Adipocyte (in vitro differentiated cells): ENCODE results near the gene IFNL3.

Source experiments
- DNase-seq: peaks from one replicate; pipeline ENCODE4 v3.0.0-alpha.2; 2015; ENCODE audit warnings: low read depth
- H3K27me3 ChIP-seq: replicated peaks from 2 replicates; pipeline ENCODE4 v1.7.0; 2013; ENCODE audit warnings: mild to moderate bottlenecking, low read length, moderate library complexity; ENCODE audit not compliant: control insufficient read depth, insufficient read depth
- H3K36me3 ChIP-seq: 2 replicates; pipeline ENCODE4 v1.7.0; 2013; ENCODE audit warnings: low read length, mild to moderate bottlenecking, moderate library complexity; ENCODE audit not compliant: control insufficient read depth, insufficient read depth, severe bottlenecking
- H3K4me1 ChIP-seq: 2 replicates; pipeline ENCODE4 v1.7.0; 2013; ENCODE audit warnings: mild to moderate bottlenecking, low read length, moderate library complexity; ENCODE audit not compliant: control insufficient read depth, insufficient read depth
- H3K4me3 ChIP-seq: 2 replicates; pipeline ENCODE4 v1.7.0; 2013; ENCODE audit warnings: mild to moderate bottlenecking, low read length, moderate library complexity
- H3K9ac ChIP-seq: 2 replicates; pipeline ENCODE4 v1.7.0; 2013; ENCODE audit warnings: mild to moderate bottlenecking, low read length, moderate library complexity
- H3K9me3 ChIP-seq: 2 replicates; pipeline ENCODE4 v1.7.0; 2013; ENCODE audit warnings: mild to moderate bottlenecking, low read length, moderate library complexity; ENCODE audit not compliant: control insufficient read depth

IFNL3 gene

DNA sequence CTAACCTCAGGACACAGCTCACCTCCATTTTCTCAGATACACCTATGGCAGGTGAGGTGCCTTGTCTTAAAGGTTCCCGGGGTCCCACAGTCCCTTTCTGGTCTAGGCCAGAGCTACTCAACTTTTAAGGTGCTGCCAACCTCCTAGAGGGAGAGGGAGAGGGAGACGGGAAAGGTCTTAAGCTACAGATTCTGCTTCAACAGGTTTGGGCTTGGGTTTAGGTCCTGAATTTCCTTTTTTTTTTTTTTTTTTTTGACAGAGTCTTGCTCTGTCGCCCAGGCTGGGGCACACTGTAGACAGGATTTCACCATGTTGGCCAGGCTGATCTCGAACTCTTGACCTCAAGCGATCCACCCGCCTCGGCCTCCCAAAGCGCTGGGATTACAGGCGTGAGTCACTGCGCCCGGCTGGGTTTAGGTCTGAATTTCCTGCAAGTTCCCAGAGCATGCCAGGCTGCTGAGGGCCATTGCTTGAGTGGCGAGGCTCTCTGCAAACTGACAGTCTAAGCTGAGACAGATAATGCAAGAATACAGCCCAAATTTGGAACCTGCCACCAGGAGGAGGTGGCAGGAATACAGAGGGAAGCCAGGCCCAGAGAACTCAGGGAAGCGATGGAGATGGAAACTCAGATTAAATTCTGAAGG is 33.0 kb downstream of the IFNL3 start:
- peak; percentile 22 for DNase-seq
- Histone ChIP-seq H3K9ac (no peak overlapping the region), H3K4me3 (no peak overlapping the region), H3K9me3 (peaks cover 11% of the 10 kb centered on the region), H3K4me1 (no peaks in the 10 kb centered on the region), H3K36me3 (no peaks in the 10 kb centered on the region), H3K27me3 (peaks cover 30% of the 10 kb centered on the region)

DNA sequence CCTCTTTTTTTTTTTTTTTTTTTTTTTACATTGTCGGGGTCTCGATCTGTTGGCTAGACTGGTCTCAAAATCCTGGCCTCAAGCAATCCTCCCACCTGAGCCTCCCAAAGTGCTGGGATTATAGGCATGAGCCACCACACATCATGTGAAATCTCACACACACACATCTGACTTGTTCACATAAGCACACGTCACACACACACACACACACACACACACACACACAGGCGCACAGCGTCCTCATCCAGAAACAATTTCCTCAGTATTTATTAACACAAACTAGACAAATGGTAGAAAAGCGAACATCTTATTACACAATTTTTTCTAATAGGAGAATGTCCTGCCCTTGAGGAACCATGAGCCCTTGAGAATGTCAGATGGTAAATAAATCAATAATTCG is 35.6 kb downstream of the IFNL3 start:
- Histone ChIP-seq H3K9me3 (no peaks in the 10 kb centered on the region), H3K27me3 (peaks cover 31% of the 10 kb centered on the region), H3K4me1 (peaks cover 4% of the 10 kb centered on the region), H3K9ac (no peak overlapping the region), H3K4me3 (no peak overlapping the region), H3K36me3 (no peaks in the 10 kb centered on the region)
- DNase-seq: no peak

DNA sequence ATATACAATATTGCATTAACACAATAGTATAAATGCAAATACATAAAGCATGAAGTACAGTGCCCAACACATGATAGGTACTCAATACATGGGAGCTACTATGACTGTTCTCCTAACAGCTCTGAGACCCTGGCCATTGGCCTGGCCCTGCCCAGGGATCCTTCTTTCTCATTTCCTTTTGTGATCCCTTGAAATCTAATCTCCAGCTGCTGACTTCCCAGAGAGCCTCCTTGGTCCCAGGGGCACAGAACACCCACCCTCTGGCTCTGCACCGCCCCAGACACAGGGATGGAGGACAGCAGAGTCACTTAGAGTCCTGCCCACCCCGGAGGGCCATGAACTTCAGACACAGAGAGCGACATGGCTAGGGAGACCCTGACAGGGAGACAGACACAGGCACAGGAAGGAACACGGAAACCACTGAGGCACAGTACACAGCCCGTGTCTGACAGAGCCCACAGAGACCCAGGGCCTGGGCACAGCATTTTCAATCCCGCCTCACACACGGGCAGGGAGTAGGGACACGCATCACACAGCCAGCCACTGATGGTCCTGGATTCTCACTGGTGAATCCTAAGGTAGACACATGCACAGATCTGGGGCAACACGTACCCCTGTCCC is 36.5 kb downstream of the IFNL3 start:
- Histone ChIP-seq H3K36me3 (no peaks in the 10 kb centered on the region), H3K27me3 (peaks cover 36% of the 10 kb centered on the region), H3K4me3 (no peak overlapping the region), H3K9me3 (no peaks in the 10 kb centered on the region), H3K4me1 (peaks cover 4% of the 10 kb centered on the region), H3K9ac (no peak overlapping the region)
- no peak for DNase-seq

DNA sequence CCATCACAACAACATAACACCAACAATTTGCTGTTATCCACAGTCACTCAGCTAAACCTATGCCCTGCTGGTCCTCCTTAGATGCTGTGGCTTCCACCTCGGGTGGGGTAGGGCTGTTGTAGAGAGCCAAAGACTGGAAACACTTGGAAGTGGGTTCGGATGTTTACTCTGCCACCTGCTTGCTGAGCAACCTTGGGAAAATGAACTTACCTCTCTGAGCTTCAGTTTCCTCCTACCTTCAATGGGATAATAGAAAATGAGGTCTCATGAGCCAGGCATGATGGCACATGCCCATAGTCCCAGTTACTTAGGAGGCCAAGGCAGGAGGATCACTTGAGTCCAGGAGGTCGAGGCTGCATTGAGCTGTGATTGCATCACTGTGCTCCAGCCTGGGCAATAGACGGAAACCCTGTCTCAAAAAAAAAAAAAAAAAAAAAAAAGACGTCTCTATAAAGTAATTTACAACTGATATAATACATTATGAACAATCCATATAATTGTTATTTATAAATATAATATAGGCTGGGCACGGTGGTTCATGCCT is 37.4 kb downstream of the IFNL3 start:
- Histone ChIP-seq H3K4me1 (peaks cover 4% of the 10 kb centered on the region), H3K4me3 (no peak overlapping the region), H3K9me3 (no peaks in the 10 kb centered on the region), H3K36me3 (no peaks in the 10 kb centered on the region), H3K9ac (no peak overlapping the region), H3K27me3 (peaks cover 46% of the 10 kb centered on the region)
- DNase-seq: no peak

DNA sequence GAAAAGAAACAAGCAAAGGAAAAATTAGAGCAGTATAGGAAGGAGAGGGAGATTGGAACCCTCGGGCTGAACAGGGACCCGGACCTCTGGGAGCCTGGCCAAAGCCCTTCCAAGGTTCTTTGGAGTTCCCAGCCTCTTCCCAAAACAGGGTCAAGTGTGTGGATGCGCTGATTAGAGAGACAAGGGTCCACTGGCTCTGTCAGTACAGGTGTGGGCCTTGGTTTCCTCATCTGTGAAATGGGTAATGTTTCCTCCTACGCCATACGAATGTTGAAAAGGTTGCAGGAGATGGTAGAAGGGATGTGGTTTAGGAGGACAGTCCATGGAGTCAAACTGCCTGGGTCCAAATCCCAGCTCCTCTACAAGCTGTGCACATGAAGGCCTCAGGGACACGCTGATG is 38.7 kb downstream of the IFNL3 start:
- no peak overlapping the region for H3K9ac ChIP-seq

GRCh38 chr19:39205449-39205764 is 39.4 kb downstream of the IFNL3 start:
- no peak overlapping the region for H3K9ac ChIP-seq
- H3K4me3 ChIP-seq: no peak overlapping the region
- no peaks in the 10 kb centered on the region for H3K9me3 ChIP-seq
- peaks cover 59% of the 10 kb centered on the region for H3K27me3 ChIP-seq
- H3K4me1 ChIP-seq: peaks cover 4% of the 10 kb centered on the region
- DNase-seq: no peak
- H3K36me3 ChIP-seq: no peaks in the 10 kb centered on the region

More for the DNA sequence above, 38.7 kb downstream of the IFNL3 start:
- Histone ChIP-seq H3K9me3 (no peaks in the 10 kb centered on the region), H3K36me3 (no peaks in the 10 kb centered on the region), H3K4me1 (peaks cover 4% of the 10 kb centered on the region), H3K4me3 (no peak overlapping the region), H3K27me3 (peaks cover 54% of the 10 kb centered on the region)
- no peak for DNase-seq

DNA sequence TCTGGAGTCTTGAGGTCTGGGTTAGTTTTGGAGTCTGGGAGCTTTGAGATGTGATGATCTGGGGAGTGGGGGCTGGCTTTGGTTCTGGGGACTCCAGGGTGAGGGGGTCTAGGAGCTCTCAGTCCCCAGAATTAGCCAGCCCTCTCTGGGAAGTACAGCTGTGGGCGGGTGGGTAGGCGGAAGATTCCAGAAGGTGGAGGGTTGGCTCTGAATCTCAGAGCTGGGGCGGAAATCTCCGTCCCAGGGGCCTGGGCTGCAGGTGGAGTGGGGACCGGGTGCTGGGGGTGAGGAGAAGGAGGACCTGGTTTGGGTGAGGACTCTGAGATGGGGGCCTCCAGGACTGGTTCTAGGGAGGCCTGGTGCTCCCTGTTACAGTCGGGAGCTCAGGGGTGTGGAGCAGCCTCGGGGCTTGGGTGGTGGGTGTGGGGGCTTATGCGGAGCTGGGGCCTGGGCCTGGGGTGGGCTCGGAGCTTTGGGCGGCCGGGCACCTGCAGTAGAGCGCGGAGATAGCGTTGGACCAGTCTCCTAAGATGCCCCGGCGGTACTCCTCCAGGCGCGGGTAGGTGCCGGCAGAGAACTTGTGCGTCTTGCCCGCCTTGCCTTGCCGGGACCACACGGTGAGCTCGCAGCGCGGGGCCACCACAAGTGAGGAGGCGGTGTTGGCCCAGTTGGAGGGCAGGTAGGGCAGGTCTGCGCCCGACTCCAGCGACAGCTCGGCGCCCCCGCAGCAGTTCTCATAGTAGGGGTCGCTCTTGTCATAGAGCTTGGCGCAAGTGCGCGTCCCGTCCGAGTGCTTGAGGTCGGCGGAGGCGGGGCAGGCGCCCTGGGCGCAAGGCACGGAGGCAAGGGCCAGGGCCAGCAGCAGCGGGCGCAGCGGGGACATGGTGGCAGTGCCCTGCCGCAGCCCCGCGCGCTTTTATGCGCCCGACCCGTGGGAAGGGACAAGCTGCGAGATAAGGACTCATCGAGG is 41.1 kb downstream of the IFNL3 start, which contains the start of gene SYCN:
Gene SYCN (minus strand): TSS at position 892 of the 970 bp plus-strand sequence. CDS start 9 bp downstream, at position 883.
- Histone ChIP-seq H3K4me3 (no peak within 1 kb of the TSS), H3K36me3 (no peaks in the 10 kb centered on the region), H3K27me3 (peaks cover 51% of the 10 kb centered on the region), H3K4me1 (peaks cover 4% of the 10 kb centered on the region), H3K9me3 (no peaks in the 10 kb centered on the region), H3K9ac (no peak within 1 kb of the TSS)
- DNase-seq: no peak

GRCh38 chr19:39202998-39203355 is 41.8 kb downstream of the IFNL3 start:
- peaks cover 4% of the 10 kb centered on the region for H3K4me1 ChIP-seq
- peaks cover 45% of the 10 kb centered on the region for H3K27me3 ChIP-seq
- no peaks in the 10 kb centered on the region for H3K36me3 ChIP-seq
- no peaks in the 10 kb centered on the region for H3K9me3 ChIP-seq
- no peak overlapping the region for H3K9ac ChIP-seq
- DNase-seq: no peak
- no peak overlapping the region for H3K4me3 ChIP-seq

- Histone ChIP-seq H3K4me1 (peaks cover 7% of the 10 kb centered on the region), H3K9me3 (no peaks in the 10 kb centered on the region), H3K4me3 (no peak overlapping the region), H3K36me3 (no peaks in the 10 kb centered on the region), H3K9ac (no peak overlapping the region), H3K27me3 (peaks cover 54% of the 10 kb centered on the region)
- DNase-seq: no peak
Observed at GRCh38 chr19:39200803-39201115, 44.0 kb downstream of the IFNL3 start.

- no peaks in the 10 kb centered on the region for H3K36me3 ChIP-seq
- DNase-seq: no peak
- peaks cover 55% of the 10 kb centered on the region for H3K27me3 ChIP-seq
- H3K9me3 ChIP-seq: no peaks in the 10 kb centered on the region
- no peak overlapping the region for H3K4me3 ChIP-seq
- H3K9ac ChIP-seq: no peak overlapping the region
- H3K4me1 ChIP-seq: peaks cover 4% of the 10 kb centered on the region
Observed at GRCh38 chr19:39200066-39200802, 44.6 kb downstream of the IFNL3 start.

- Histone ChIP-seq H3K4me1 (peaks cover 3% of the 10 kb centered on the region), H3K27me3 (peaks cover 57% of the 10 kb centered on the region), H3K9me3 (no peaks in the 10 kb centered on the region), H3K9ac (no peak overlapping the region), H3K4me3 (no peak overlapping the region), H3K36me3 (no peaks in the 10 kb centered on the region)
- DNase-seq: peak; percentile 52
Observed at GRCh38 chr19:39199025-39199424, 45.8 kb downstream of the IFNL3 start.
